PC-9 (cell line): ENCODE results near the gene IFI27L1. TPM values are rescaled to one million over a fixed set of nuclear protein-coding genes. Genes with fewer than 3 reads are reported as not detected.
"Not testable (repeated sequence)": the region's sequence is repeated elsewhere in the genome, so short reads cannot be mapped to it uniquely, and the experiment has no call there.

Experiments used
- BruUV-seq: library from RNA; stranded (reverse); fragments of 400-500 nt; replicated peaks from 2 replicates; lab custom pipeline; 2021; lab: Mats Ljungman, UMichigan
- CTCF ChIA-PET: fragments of 300-600 bp; sonication (Branson Sonifier 250); formaldehyde crosslinking; loops from one replicate; lab custom pipeline; 2022; ENCODE audit warnings: antibody characterized with exemption; lab: Charles Lee
- POLR2A ChIA-PET: fragments of 300-600 bp; sonication (Branson Sonifier 250); formaldehyde crosslinking; loops from one replicate; lab custom pipeline; 2022; ENCODE audit warnings: antibody characterized with exemption; ENCODE audit not compliant: unreplicated experiment; lab: Charles Lee
- DNase-seq, 2 experiments: peaks; one replicate each; pipeline versions ENCODE4 v3.0.0 to v3.0.0-alpha.2; 2015 to 2022; ENCODE audit warnings: mixed read lengths in 1 of 2
- H2AFZ ChIP-seq: fragments of 200-600 bp; sonication (generic); 2 replicates; pipeline ENCODE4 v1.8.1; 2017; ENCODE audit warnings: antibody characterized with exemption
- H3F3A ChIP-seq: fragments of 200-600 bp; sonication (generic); 2 replicates; pipeline ENCODE4 v1.8.1; 2017; ENCODE audit warnings: antibody characterized with exemption, mild to moderate bottlenecking, low read depth; ENCODE audit not compliant: insufficient read depth
- H3K27ac ChIP-seq: fragments of 200-600 bp; sonication (generic); 2 replicates; pipeline ENCODE4 v1.6.1; 2016; ENCODE audit warnings: mixed run types
- H3K27me3 ChIP-seq: fragments of 200-600 bp; sonication (generic); 2 replicates; pipeline ENCODE4 v1.6.1; 2016; ENCODE audit warnings: low read depth, mixed run types; ENCODE audit not compliant: insufficient read depth
- H3K36me3 ChIP-seq: fragments of 200-600 bp; sonication (generic); 2 replicates; pipeline ENCODE4 v1.6.1; 2016; ENCODE audit warnings: low read depth, mixed run types
- H3K4me1 ChIP-seq: fragments of 200-600 bp; sonication (generic); replicated peaks from 2 replicates; pipeline ENCODE4 v1.6.1; 2016; ENCODE audit warnings: mixed run types; ENCODE audit not compliant: insufficient read depth
- H3K4me2 ChIP-seq: fragments of 200-600 bp; sonication (generic); 2 replicates; pipeline ENCODE4 v1.6.1; 2017; ENCODE audit warnings: mixed run types
- H3K4me3 ChIP-seq: fragments of 200-600 bp; sonication (generic); 2 replicates; pipeline ENCODE4 v1.6.1; 2016; ENCODE audit warnings: mixed run types
- H3K79me2 ChIP-seq: fragments of 200-600 bp; sonication (generic); 2 replicates; pipeline ENCODE4 v1.6.1; 2017; ENCODE audit warnings: low read depth, mixed run types
- H3K9me2 ChIP-seq: fragments of 200-600 bp; sonication (generic); 2 replicates; pipeline ENCODE4 v1.8.1; 2017; ENCODE audit warnings: mild to moderate bottlenecking; ENCODE audit not compliant: insufficient read depth
- H3K9me3 ChIP-seq: fragments of 200-600 bp; sonication (generic); 2 replicates; pipeline ENCODE4 v1.8.1; 2016; ENCODE audit warnings: low read depth; ENCODE audit not compliant: insufficient read depth
- H4K20me1 ChIP-seq: fragments of 200-600 bp; sonication (generic); 2 replicates; pipeline ENCODE4 v1.8.1; 2017; ENCODE audit not compliant: insufficient read depth
- EZH2 ChIP-seq: fragments of 200-600 bp; sonication (generic); IDR thresholded peaks from 2 replicates; pipeline ENCODE4 v1.8.0; 2017; ENCODE audit warnings: antibody characterized with exemption, low read depth
- intact Hi-C: fragments of 100-400 bp; cut with micrococcal nuclease; formaldehyde crosslinking; loops from one replicate; pipeline ENCODE4 v1.10.0; 2022; ENCODE audit not compliant: unreplicated experiment
- total RNA-seq: library from RNA; stranded (reverse); gene quantifications from 2 replicates; pipeline ENCODE4 v1.2.3, GENCODE V29; 2021
- TF ChIP-seq, protein P1 (sequence below): fragments of 200-600 bp; sonication (generic); conservative IDR thresholded peaks from 2 replicates; pipeline ENCODE4 v1.6.1; 2017; ENCODE audit warnings: mixed run types, antibody characterized with exemption, mild to moderate bottlenecking, moderate library complexity

The IFI27L1 gene
- total RNA-seq, 1 experiment from 2014 or later, result 9.7 TPM

- H3K4me2 ChIP-seq, result no peak overlapping the region
- H3K27ac ChIP-seq, result no peak overlapping the region
- no peak overlapping the region for H3K4me3 ChIP-seq
- no peaks in the 10 kb centered on the region for H3K4me1 ChIP-seq
- no peak for DNase-seq
- no peaks in the 10 kb centered on the region for H3F3A ChIP-seq
- no peaks in the 10 kb centered on the region for H4K20me1 ChIP-seq
- H2AFZ ChIP-seq, result no peak overlapping the region
- H3K9me2 ChIP-seq, result no peaks in the 10 kb centered on the region
- H3K36me3 ChIP-seq, result 0 out of 2 replicates have a peak, but pooled peaks cover 3% of the 10 kb centered on the region
- TF ChIP-seq EZH2, result no peak
- TF ChIP-seq, protein P1, sequence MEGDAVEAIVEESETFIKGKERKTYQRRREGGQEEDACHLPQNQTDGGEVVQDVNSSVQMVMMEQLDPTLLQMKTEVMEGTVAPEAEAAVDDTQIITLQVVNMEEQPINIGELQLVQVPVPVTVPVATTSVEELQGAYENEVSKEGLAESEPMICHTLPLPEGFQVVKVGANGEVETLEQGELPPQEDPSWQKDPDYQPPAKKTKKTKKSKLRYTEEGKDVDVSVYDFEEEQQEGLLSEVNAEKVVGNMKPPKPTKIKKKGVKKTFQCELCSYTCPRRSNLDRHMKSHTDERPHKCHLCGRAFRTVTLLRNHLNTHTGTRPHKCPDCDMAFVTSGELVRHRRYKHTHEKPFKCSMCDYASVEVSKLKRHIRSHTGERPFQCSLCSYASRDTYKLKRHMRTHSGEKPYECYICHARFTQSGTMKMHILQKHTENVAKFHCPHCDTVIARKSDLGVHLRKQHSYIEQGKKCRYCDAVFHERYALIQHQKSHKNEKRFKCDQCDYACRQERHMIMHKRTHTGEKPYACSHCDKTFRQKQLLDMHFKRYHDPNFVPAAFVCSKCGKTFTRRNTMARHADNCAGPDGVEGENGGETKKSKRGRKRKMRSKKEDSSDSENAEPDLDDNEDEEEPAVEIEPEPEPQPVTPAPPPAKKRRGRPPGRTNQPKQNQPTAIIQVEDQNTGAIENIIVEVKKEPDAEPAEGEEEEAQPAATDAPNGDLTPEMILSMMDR, result no peak
- intact Hi-C loops, result no loop called here
- no TSS peak for BruUV-seq
- no peaks in the 10 kb centered on the region for H3K9me3 ChIP-seq
- CTCF ChIA-PET, result no interaction called here
- H3K79me2 ChIP-seq, result peaks cover 8% of the 10 kb centered on the region
- POLR2A ChIA-PET, result no interaction called here
- H3K27me3 ChIP-seq, result no peaks in the 10 kb centered on the region
Observed at GRCh38 chr14:94059998-94060397, 21.1 kb upstream of the IFI27L1 start.

- peaks cover 21% of the 10 kb centered on the region for H3K79me2 ChIP-seq
- H3K27ac ChIP-seq, result peak overlapping the region; percentile 37; the same call in 1 of the 2 replicates
- no peaks in the 10 kb centered on the region for H4K20me1 ChIP-seq
- CTCF ChIA-PET, result no interaction called here
- H3K36me3 ChIP-seq, result 0 out of 2 replicates have a peak, but pooled peaks cover 3% of the 10 kb centered on the region
- H3K4me1 ChIP-seq, result peaks cover 10% of the 10 kb centered on the region; the same call in 1 of the 2 replicates
- no peaks in the 10 kb centered on the region for H3K9me3 ChIP-seq
- BruUV-seq, result no TSS peak
- no peak overlapping the region; the same call in 1 of the 2 replicates for H3K4me2 ChIP-seq
- no peaks in the 10 kb centered on the region for H3K27me3 ChIP-seq
- DNase-seq, result peak in 1 of 2 experiments; percentile 31
- H2AFZ ChIP-seq, result no peak overlapping the region
- POLR2A ChIA-PET, result no interaction called here
- no peak overlapping the region for H3K4me3 ChIP-seq
- no peak for TF ChIP-seq EZH2
- TF ChIP-seq, protein P1, result no peak
- intact Hi-C loops, result no loop called here
- no peaks in the 10 kb centered on the region for H3F3A ChIP-seq
- H3K9me2 ChIP-seq, result no peaks in the 10 kb centered on the region
Observed at GRCh38 chr14:94062344-94062940, 18.7 kb upstream of the IFI27L1 start.

DNA sequence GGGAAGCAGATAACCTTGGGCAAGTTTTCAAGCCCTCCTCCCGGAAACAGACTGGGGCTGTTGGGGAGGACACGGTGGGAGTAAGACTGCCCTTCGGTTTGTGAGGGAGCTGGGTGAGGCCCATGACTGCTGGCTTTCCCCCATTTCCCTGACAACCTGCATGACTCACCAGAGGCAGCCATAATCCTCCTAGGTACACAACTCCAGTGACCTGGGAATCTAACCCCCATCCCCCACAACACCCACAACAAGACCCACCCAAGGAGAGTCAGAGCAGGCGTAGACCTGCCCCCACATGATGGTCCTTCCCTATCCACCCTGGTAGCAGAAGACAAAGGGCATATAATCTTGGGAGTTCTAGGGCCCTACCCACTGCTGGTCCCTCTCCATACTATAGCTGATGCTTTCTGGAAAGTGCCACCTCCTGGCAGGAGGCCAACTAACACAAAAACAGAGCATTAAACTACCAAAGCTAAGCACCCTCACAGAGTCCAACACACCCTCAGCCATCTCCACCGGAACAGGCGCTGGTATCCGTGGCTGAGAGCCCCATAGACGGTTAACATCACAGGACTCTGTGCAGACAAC is 14.9 kb upstream of the IFI27L1 start:
- Histone ChIP-seq H3K27ac (no peak overlapping the region), H3K27me3 (no peaks in the 10 kb centered on the region), H3K79me2 (peaks cover 57% of the 10 kb centered on the region), H4K20me1 (no peaks in the 10 kb centered on the region), H3K9me2 (no peaks in the 10 kb centered on the region), H3K36me3 (0 out of 2 replicates have a peak, but pooled peaks cover 3% of the 10 kb centered on the region), H3K4me1 (peaks cover 10% of the 10 kb centered on the region; the same call in 1 of the 2 replicates), H3K4me2 (no peak overlapping the region), H3K4me3 (no peak overlapping the region), H3F3A (no peaks in the 10 kb centered on the region), H3K9me3 (no peaks in the 10 kb centered on the region), H2AFZ (no peak overlapping the region)
- POLR2A ChIA-PET, result no interaction called here
- CTCF ChIA-PET, result no interaction called here
- DNase-seq, result peak in 1 of 2 experiments; percentile 32
- no TSS peak for BruUV-seq
- intact Hi-C loops, result no loop called here
- TF ChIP-seq, protein P1, result no peak
- TF ChIP-seq EZH2, result no peak

GRCh38 chr14:94072076-94072475 is 9.0 kb upstream of the IFI27L1 start:
- peaks cover 95% of the 10 kb centered on the region for H3K79me2 ChIP-seq
- H3K36me3 ChIP-seq, H3K9me3 ChIP-seq, H4K20me1 ChIP-seq, H3K9me2 ChIP-seq, intact Hi-C loops, DNase-seq, POLR2A ChIA-PET, H3K27me3 ChIP-seq, H3K4me2 ChIP-seq, H2AFZ ChIP-seq, H3F3A ChIP-seq, H3K27ac ChIP-seq, CTCF ChIA-PET, H3K4me3 ChIP-seq, H3K4me1 ChIP-seq, BruUV-seq: not testable (repeated sequence)
